Stomach (tissue), 9 donors: ENCODE measurements around the gene ADGRG1. TPM values are rescaled to one million over a fixed set of nuclear protein-coding genes. Genes with fewer than 3 reads are reported as not detected.

Source experiments
- DNase-seq, 2 donors: peaks; one replicate each; pipeline versions ENCODE4 v3.0.0 to v3.0.0-alpha.2; 2013 to 2019
- H3K27ac ChIP-seq, 5 donors: fragments of 200-600 bp in 4 of 5; sonication (generic) in 4 of 5; one replicate each; pipeline ENCODE4 v1.5.1; 2013 to 2019; ENCODE audit warnings: mild to moderate bottlenecking in 1 of 5, moderate library complexity in 1 of 5
- H3K27me3 ChIP-seq, 3 donors: fragments of 200-600 bp; sonication (generic); one replicate each; pipeline ENCODE4 v1.5.1; 2017 to 2019; ENCODE audit warnings: mixed run types in 1 of 3
- H3K36me3 ChIP-seq, 4 donors: fragments of 200-600 bp; sonication (generic); 1 replicate in 3 of 4; 2 replicates in 1 of 4; pipeline ENCODE4 v1.5.1; 2016 to 2019
- H3K4me1 ChIP-seq, 4 donors: fragments of 200-600 bp; sonication (generic); one replicate each; pipeline ENCODE4 v1.5.1; 2016 to 2019
- H3K4me3 ChIP-seq, 4 donors: fragments of 200-600 bp; sonication (generic) in 3 of 4; one replicate each; pipeline ENCODE4 v1.5.1; 2016 to 2019; ENCODE audit warnings: mild to moderate bottlenecking in 1 of 4
- H3K9me3 ChIP-seq, 4 donors: fragments of 200-600 bp; sonication (generic); one replicate each; pipeline ENCODE4 v1.5.1; 2016 to 2019
- EP300 ChIP-seq: sonication (generic); formaldehyde crosslinking; IDR thresholded peaks from one replicate; pipeline ENCODE4 v1.6.1; 2017; ENCODE audit warnings: antibody characterized with exemption
- POLR2A ChIP-seq, 4 donors: fragments of 450-650 bp; IDR thresholded peaks; one replicate each; pipeline ENCODE4 v1.6.1; 2016; ENCODE audit warnings: antibody characterized with exemption in 4 of 4, control low read depth in 2 of 4, mild to moderate bottlenecking in 1 of 4, moderate library complexity in 1 of 4
- POLR2AphosphoS5 ChIP-seq, 3 donors: sonication (generic); formaldehyde crosslinking; IDR thresholded peaks; one replicate each; pipeline ENCODE4 v1.6.1; 2016; ENCODE audit warnings: antibody characterized with exemption in 3 of 3
- WGBS, 5 donors: extraction: QIAGEN DNeasy Blood & Tissue Kit in 3 of 5; methylation state at CpG; one replicate each; pipeline versions ENCODE4 v1.1.5 to v1.1.7; 2013 to 2018; 5-methylcytosine and 5-hydroxymethylcytosine counted together
- intact Hi-C: fragments of 100-400 bp; cut with DNase I; formaldehyde crosslinking; loops from one replicate; pipeline ENCODE4 v1.15.1; 2023; ENCODE audit warnings: low total_unique reads
- polyA plus RNA-seq, 3 donors: library from polyadenylated mRNA; stranded (reverse); fragments of 200-250 nt; gene quantifications; one replicate each; pipeline ENCODE4 v1.2.3, GENCODE V29; 2013
- total RNA-seq, 5 donors: library from RNA; depleted of rRNA; stranded (reverse); fragments of >200 nt; gene quantifications; one replicate each; pipeline versions ENCODE4 v1.1.0 to v1.2.3, GENCODE V29; 2014 to 2016
- TF ChIP-seq, protein P1 (sequence below), 7 experiments: fragments of 450-650 bp in 4 of 7; fragments of 200-600 bp in 3 of 7; sonication (generic) in 3 of 7; IDR thresholded peaks; one replicate each; pipeline ENCODE4 v1.5.1; 2016 to 2019; ENCODE audit warnings: antibody characterized with exemption in 7 of 7, control low read depth in 2 of 7, mild to moderate bottlenecking in 1 of 7
- donor health status: healthy with polysubstance abuse.
- donor health status: Bipolar disorder and iron deficiency.
- donor health status: healthy.

ADGRG1 gene
- total and polyA plus RNA-seq, 8 donors = 8.9 to 84.8 (median 32.1) TPM

DNA sequence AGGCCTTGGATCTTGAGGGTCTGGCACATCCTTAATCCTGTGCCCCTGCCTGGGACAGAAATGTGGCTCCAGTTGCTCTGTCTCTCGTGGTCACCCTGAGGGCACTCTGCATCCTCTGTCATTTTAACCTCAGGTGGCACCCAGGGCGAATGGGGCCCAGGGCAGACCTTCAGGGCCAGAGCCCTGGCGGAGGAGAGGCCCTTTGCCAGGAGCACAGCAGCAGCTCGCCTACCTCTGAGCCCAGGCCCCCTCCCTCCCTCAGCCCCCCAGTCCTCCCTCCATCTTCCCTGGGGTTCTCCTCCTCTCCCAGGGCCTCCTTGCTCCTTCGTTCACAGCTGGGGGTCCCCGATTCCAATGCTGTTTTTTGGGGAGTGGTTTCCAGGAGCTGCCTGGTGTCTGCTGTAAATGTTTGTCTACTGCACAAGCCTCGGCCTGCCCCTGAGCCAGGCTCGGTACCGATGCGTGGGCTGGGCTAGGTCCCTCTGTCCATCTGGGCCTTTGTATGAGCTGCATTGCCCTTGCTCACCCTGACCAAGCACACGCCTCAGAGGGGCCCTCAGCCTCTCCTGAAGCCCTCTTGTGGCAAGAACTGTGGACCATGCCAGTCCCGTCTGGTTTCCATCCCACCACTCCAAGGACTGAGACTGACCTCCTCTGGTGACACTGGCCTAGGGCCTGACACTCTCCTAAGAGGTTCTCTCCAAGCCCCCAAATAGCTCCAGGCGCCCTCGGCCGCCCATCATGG, 35.7 kb downstream of the ADGRG1 start:
- H3K36me3 ChIP-seq = peaks cover 27 to 63% (median 59%) of the 10 kb centered on the region in 4 donors

DNA sequence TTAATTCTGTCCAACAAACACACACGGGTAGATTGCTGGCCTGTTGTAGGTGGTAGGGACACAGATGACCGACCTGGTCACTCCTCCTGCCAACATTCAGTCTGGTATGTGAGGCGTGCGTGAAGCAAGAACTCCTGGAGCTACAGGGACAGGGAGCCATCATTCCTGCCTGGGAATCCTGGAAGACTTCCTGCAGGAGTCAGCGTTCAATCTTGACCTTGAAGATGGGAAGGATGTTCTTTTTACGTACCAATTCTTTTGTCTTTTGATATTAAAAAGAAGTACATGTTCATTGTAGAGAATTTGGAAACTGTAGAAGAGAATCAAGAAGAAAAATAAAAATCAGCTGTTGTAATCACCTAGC, 36.2 kb downstream of the ADGRG1 start:
- Histone ChIP-seq H3K27me3 (no peaks in the 10 kb centered on the region), H3K4me1 (no peaks in the 10 kb centered on the region), H3K27ac (no peak overlapping the region), H3K4me3 (no peak overlapping the region), H3K9me3 (no peaks in the 10 kb centered on the region), H3K36me3 (peaks cover 22 to 57% (median 53%) of the 10 kb centered on the region in 4 donors)
- DNase-seq = no peak
- TF ChIP-seq EP300 (no peak), POLR2AphosphoS5 (IDR thresholded peaks at IDR 0.05) (no peak), POLR2A (IDR thresholded peaks at IDR 0.05) (no peak)
- TF ChIP-seq, protein P1, sequence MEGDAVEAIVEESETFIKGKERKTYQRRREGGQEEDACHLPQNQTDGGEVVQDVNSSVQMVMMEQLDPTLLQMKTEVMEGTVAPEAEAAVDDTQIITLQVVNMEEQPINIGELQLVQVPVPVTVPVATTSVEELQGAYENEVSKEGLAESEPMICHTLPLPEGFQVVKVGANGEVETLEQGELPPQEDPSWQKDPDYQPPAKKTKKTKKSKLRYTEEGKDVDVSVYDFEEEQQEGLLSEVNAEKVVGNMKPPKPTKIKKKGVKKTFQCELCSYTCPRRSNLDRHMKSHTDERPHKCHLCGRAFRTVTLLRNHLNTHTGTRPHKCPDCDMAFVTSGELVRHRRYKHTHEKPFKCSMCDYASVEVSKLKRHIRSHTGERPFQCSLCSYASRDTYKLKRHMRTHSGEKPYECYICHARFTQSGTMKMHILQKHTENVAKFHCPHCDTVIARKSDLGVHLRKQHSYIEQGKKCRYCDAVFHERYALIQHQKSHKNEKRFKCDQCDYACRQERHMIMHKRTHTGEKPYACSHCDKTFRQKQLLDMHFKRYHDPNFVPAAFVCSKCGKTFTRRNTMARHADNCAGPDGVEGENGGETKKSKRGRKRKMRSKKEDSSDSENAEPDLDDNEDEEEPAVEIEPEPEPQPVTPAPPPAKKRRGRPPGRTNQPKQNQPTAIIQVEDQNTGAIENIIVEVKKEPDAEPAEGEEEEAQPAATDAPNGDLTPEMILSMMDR (IDR thresholded peaks at IDR 0.05) = no peak
- intact Hi-C loops = no loop called here
- 76 to 86% (median 83%) methylated on average over 5 to 6 of the region's 6 CpGs for WGBS, 5 donors

More for the DNA sequence above, 35.7 kb downstream of the ADGRG1 start:
- no peak for DNase-seq
- 79 to 89% (median 87%) methylated on average over 14 to 15 of the region's 15 CpGs for WGBS, 5 donors
- no peaks in the 10 kb centered on the region for H3K9me3 ChIP-seq
- H3K27me3 ChIP-seq = no peaks in the 10 kb centered on the region
- no peak overlapping the region for H3K4me3 ChIP-seq
- H3K27ac ChIP-seq = no peak overlapping the region
- intact Hi-C loops = no loop called here
- no peaks in the 10 kb centered on the region for H3K4me1 ChIP-seq
- TF ChIP-seq, protein P1 (IDR thresholded peaks at IDR 0.05) = no peak
- no peak for TF ChIP-seq POLR2AphosphoS5 (IDR thresholded peaks at IDR 0.05)

DNA sequence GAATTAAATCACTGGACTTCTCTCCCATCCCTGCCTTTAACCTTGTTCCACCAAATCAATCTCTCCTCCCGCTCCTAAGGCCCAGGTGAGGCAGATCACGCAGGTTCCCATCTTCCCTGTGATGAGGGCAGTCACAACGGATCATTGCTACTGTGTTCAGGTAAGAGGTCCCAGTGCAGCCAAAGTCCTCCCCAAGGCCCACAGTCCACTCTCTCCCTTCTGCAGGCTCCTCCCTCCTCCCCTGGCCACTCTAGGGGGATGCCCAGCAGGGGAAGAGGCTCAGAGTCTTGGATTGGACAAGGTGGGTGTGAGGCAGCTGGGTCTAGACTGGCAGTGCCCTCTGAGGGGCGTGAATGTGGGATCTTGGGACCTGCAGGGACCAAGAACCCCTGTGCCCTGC, 37.1 kb downstream of the ADGRG1 start:
- 62 to 86% (median 76%) methylated on average over 3 to 4 of the region's 4 CpGs for WGBS, 5 donors
- no peak overlapping the region for H3K4me3 ChIP-seq
- H3K36me3 ChIP-seq = peaks cover 20 to 48% (median 44%) of the 10 kb centered on the region in 4 donors
- TF ChIP-seq POLR2AphosphoS5 (IDR thresholded peaks at IDR 0.05) = no peak
- no peak for TF ChIP-seq POLR2A (IDR thresholded peaks at IDR 0.05)
- no peak overlapping the region for H3K27ac ChIP-seq
- H3K4me1 ChIP-seq = no peaks in the 10 kb centered on the region
- H3K9me3 ChIP-seq = no peaks in the 10 kb centered on the region
- intact Hi-C loops = no loop called here
- H3K27me3 ChIP-seq = no peaks in the 10 kb centered on the region
- DNase-seq = no peak

DNA sequence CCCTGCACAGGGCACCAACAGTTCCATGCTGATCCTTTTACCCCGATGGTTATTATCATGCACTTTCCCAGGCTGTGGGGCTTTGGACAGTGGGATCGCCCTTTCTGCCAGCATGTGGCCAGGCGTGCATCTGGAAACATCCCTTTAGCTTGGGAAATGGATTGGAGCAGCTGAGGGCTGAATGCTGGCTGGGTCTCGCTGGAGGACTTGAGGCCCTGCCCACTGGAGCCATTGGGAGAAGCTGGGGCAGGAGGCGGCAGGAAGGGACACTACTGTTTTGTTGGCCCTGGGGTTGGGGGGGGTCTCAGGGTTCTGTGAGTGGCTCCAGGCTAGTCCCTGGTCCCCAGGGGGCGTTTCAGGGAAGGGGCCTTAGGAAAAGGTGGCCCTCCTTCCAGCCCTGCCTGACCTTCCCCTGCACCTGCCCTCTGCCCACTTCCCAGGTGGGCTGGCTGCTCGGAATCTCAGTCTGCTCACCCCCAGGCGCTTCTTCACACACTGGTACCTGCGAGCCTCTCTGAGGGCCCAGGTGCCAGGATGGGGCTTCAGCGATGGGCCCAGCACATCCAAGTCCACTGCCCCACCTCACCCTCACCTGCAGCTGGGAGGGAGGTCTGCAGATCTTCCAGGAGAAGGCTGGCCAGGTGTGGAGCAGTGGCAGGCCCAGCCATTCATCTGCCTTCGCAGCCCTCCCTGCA, 38.1 kb downstream of the ADGRG1 start:
- H3K9me3 ChIP-seq = no peaks in the 10 kb centered on the region
- peak overlapping the region in 1 of 5 donors; percentile 55 for H3K27ac ChIP-seq
- no peak for TF ChIP-seq POLR2A (IDR thresholded peaks at IDR 0.05)
- TF ChIP-seq EP300 = no peak
- TF ChIP-seq POLR2AphosphoS5 (IDR thresholded peaks at IDR 0.05) = no peak
- TF ChIP-seq, protein P1 (IDR thresholded peaks at IDR 0.05) = no peak
- H3K4me3 ChIP-seq = no peak overlapping the region
- WGBS, 5 donors = 74 to 81% (median 77%) methylated on average over 10 to 11 of the region's 11 CpGs
- no peaks in the 10 kb centered on the region for H3K4me1 ChIP-seq
- no peaks in the 10 kb centered on the region for H3K27me3 ChIP-seq
- peaks cover 18 to 39% (median 35%) of the 10 kb centered on the region in 4 donors for H3K36me3 ChIP-seq
- DNase-seq = no peak
- intact Hi-C loops = no loop called here
